GM18502 (cell line): ENCODE data around the gene PPP2CA.
"Not testable (repeated sequence)": the region's sequence is repeated elsewhere in the genome, so short reads cannot be mapped to it uniquely, and the experiment has no call there.

ENCODE experiments used
- ATAC-seq: cut with Tn5 transposase; IDR thresholded peaks from one replicate; pipeline ENCODE4 v1.9.1; 2021; ENCODE audit warnings: mild to moderate bottlenecking; ENCODE audit not compliant: unreplicated experiment, poor library complexity

PPP2CA gene

GRCh38 chr5:134246771-134247427 lies 21.0 kb upstream of the PPP2CA start:
- no peak for ATAC-seq

GRCh38 chr5:134245692-134246091 lies 19.8 kb upstream of the PPP2CA start:
- no peak for ATAC-seq

- ATAC-seq: no peak
These were observed 19.3 kb upstream of the PPP2CA start for GRCh38 chr5:134245101-134245604.

DNA sequence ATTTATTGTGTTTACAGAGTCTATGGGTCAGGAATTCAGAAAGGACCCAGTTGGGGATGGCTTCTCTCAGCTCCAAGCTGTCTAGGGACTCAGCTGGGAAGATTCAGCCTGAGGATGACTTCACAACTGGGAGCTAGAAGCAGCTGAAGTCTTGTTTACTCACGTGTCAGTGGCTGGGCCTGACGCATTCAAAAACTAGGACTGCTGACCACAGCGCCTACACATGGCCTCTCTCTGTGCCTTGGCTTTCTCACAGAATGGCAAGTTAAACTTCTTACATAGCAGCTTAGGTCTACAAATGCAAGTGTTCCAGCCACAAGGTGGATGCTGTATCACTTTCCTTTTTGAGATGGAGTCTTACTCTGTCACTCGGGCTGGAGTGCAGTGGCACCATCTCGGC lies 16.3 kb upstream of the PPP2CA start:
- no peak for ATAC-seq

- no peak for ATAC-seq
These were observed 14.6 kb upstream of the PPP2CA start for GRCh38 chr5:134240421-134240962.

GRCh38 chr5:134236820-134237219 lies 10.9 kb upstream of the PPP2CA start:
- no peak for ATAC-seq

DNA sequence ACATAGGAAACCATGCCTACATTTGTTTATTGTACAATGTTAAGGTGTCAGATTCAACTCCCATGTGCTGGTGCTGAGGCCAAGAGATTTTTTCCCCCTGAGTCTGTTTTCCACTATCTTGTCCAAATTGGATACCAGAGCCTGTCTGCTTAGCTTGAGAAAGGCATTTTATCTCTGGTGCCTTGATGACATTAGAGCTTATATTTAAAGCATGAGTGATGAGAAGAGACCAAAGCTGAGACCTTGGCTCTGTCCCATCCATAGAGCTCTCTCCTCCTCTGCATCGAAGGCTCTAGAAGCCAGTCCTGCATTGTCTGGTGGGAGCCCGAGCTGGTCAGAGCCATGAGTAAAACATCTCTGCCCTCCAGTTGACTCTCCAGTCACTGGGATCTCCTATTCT lies 10.4 kb upstream of the PPP2CA start:
- ATAC-seq: no peak

GRCh38 chr5:134228624-134229023 lies 2.8 kb upstream of the PPP2CA start:
- no peak for ATAC-seq

DNA sequence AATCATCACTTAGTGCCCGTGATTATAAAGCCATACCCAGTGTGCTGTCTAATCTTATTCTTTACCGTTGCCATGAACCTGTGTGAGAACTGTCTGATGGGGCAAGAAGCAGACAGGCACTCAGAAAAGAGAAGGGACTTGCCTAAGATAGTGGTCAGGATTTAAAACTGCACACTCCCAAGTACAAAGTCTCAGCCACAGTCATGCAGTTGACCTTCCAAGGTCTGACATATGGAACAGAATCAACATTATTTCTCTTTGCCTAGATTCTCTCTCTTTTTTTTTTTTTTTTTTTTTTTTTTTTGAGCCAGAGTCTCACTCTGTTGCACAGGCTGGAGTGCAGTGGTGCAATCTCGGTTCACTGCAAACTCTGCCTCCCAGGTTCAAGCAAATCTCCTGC lies 1.9 kb upstream of the PPP2CA start:
- ATAC-seq: no peak

DNA sequence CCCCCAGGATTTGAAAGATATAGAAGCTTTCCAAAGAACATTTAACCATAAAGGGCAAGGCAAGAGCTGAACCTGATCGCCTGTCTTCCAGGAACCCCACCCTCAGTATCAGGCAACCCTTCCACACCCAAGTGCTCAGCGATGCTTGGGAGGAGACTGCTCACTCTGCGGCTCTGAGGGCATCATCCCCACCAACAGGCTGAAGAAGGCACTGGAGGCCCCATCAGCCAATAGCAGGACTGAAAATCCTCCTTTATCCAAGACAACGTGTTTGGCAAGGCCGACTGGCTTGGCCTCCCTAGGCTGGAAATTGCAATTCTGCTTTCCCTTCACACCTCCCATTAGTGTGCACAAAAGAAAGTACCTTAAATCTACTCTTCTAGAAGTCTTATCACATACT lies 1.4 kb upstream of the PPP2CA start:
- no peak for ATAC-seq

DNA sequence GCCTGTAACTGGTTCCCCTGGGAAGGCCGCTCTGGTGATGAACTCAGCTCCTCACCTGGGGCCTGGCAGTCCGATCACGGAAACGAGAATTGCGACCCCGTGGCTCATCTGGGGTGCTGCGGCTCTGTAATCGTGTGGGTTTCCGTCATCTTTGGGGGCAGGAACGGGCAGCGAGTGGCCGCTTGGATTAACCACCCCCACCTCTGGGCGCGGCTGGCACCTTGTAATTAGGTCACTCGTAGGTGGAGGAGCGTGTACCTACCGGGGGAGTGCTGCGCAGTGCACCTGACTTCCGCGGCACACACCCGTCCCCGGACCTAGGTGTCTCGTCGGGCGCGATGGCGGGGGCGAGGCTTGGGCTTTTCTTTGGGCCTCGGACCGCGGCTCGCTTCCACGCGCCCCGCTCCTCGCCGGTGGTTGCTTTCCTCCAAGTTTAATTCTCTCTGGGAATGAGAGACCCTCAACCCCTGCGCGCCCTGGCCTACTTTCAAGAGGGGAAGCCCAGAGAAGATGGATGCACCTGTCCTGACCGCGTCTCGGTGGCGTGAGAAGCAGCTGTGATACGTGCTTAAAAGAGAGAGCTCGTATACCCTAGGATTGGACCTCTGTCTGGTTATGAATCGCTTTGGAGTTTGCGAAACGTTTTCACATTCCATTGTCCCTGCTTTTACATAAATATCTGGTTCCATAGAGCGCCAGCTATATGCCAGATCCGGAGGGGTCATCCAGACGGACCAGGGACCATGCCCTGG lies 744 bp upstream of the PPP2CA start:
- peak; percentile 11 for ATAC-seq

DNA sequence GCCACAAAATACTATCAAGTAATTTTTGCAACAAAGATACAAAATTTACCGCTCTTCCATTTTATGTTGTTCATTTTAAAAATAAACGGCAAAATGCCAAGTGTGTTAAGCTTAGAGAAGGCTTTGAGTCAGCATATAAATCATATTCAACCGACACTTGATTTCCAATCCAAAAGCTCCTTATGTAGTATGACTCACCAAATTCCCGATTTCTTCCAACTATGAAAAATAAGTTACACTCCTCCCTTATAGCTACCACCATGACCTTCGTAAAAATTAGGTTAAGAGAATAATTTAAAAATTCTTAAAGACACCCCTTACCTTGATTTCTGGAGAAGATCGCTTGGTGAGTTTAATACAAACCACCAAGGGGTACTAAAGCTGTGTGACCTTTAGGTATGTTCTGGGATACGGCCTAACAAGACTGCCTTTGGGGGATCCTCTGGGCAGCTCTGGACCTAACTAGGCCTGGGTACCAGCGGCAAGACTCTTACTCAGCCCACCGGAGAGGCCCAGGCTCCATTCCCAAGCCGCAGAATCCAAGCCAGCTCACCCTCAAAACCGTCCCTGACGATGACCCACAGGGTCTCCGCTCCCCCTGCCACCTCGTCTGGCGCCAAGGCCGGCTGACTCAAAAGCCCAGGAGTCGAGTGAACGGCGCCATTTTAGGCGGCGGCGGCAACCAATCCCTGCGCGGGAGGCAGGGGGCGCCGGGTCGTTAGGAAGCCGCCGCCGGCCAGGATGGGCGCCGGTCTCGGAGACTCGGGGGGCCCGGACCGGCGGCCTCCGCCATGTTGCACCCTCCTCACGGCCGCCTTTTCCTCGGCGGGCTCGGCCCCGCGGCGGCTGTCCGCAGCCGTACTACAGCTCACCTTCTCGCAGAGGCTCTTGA lies 739 bp downstream of the PPP2CA start:
- ATAC-seq: peak; percentile 35

DNA sequence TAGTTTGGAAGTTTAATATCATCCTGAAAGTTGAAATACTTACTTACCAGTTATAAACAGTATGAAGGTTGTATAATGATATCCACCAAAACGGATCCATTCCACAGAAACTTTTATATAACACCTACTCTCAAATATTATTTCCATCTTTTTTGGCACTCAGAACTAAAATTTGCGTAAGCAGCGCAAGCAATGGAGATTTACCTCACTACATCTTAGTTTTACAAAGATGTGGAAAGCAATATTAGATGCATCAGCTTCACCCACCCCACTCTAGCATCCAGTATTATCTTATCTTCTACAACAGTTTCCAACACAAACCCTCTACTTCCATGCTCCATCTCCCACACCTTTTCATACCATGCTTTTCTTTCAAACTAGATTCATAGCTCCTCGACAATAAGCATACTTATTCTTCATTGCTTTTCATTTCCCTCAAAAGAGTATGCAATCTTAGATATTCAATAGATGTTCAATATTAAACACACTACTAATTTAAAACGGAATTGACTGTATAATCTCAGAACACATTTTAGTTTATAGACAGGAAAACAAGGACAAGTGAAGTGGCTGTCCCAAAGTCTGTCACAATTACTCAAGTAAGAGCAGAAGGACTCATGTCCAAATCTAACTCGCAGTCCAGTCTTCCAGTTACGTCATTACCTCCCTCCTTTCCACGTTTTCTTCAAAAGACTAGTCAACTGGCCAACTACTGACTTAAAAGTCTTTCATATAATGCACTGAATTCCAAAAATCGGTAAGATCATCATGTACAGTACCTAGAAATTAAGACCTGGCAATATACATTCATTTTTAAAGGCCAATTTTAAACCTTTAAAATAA lies 2.2 kb downstream of the PPP2CA start:
- ATAC-seq: no peak

- ATAC-seq: not testable (repeated sequence)
These were observed 4.2 kb downstream of the PPP2CA start for GRCh38 chr5:134221690-134222089.

DNA sequence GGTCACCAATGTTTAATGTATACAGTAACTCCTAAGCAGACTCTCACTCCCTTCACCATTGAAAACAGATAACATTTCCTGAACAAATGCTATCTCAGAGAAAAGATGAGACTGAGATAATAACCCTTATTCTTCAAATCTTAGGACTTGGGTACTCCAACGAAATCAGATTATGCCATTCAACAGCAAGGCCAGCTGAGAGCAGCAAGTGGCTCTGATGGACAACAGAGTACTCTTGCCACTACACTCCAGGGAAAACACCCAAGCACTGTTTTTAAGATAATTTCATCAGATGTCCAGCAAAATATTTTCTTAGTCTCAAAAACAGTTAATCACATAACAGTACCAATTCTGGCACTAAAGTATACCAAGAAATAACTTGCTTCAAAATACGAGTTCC lies 10.1 kb downstream of the PPP2CA start:
- ATAC-seq: no peak

- not testable (repeated sequence) for ATAC-seq
These were observed 14.4 kb downstream of the PPP2CA start for GRCh38 chr5:134211263-134212031.

GRCh38 chr5:134209477-134210245 lies 16.2 kb downstream of the PPP2CA start:
- ATAC-seq: no peak

GRCh38 chr5:134207696-134208095 lies 18.2 kb downstream of the PPP2CA start:
- no peak for ATAC-seq
